Measurements from ENCODE around the gene SYPL1.

Gene SYPL1

GRCh38 chr7:106112972-106113421 lies 885 bp upstream of the SYPL1 start:
- Mint-ChIP-seq H3K4me3 (peak overlapping the region; percentile 91), H3K36me3 (peaks cover 9% of the 10 kb centered on the region), H3K9me3 (no peaks in the 10 kb centered on the region), H3K4me1 (peaks cover 55% of the 10 kb centered on the region), H3K27me3 (no peaks in the 10 kb centered on the region), H3K27ac (peak overlapping the region; percentile 99)
- ATAC-seq (ENCODE audit: low read depth) = no peak
- DNase-seq (ENCODE audit: low spot score in 2 of 2) = no peak

- H3K36me3 Mint-ChIP-seq = peaks cover 9% of the 10 kb centered on the region
- H3K27me3 Mint-ChIP-seq = no peaks in the 10 kb centered on the region
- DNase-seq (ENCODE audit: low spot score in 2 of 2) = peak in 1 of 2 donors; percentile 47
- peak overlapping the region; percentile 99 for H3K27ac Mint-ChIP-seq
- peak overlapping the region; percentile 95 for H3K4me3 Mint-ChIP-seq
- peak; percentile 14 for ATAC-seq (ENCODE audit: low read depth)
- no peaks in the 10 kb centered on the region for H3K9me3 Mint-ChIP-seq
- peaks cover 43% of the 10 kb centered on the region for H3K4me1 Mint-ChIP-seq
Observed at GRCh38 chr7:106111655-106112117, 426 bp downstream of the SYPL1 start.

GRCh38 chr7:106110885-106111654 lies 1.0 kb downstream of the SYPL1 start:
- Mint-ChIP-seq H3K27ac (peak overlapping the region; percentile 99), H3K4me3 (peak overlapping the region; percentile 95), H3K36me3 (peaks cover 9% of the 10 kb centered on the region), H3K4me1 (peaks cover 39% of the 10 kb centered on the region), H3K27me3 (no peaks in the 10 kb centered on the region), H3K9me3 (no peaks in the 10 kb centered on the region)
- DNase-seq (ENCODE audit: low spot score in 2 of 2) = no peak
- no peak for ATAC-seq (ENCODE audit: low read depth)

- Mint-ChIP-seq H3K9me3 (no peaks in the 10 kb centered on the region), H3K36me3 (peaks cover 11% of the 10 kb centered on the region), H3K27me3 (no peaks in the 10 kb centered on the region), H3K27ac (peak overlapping the region; percentile 99), H3K4me1 (peaks cover 43% of the 10 kb centered on the region), H3K4me3 (peak overlapping the region; percentile 85)
- no peak for ATAC-seq (ENCODE audit: low read depth)
- no peak for DNase-seq (ENCODE audit: low spot score in 2 of 2)
Observed at GRCh38 chr7:106110238-106110560, 1.9 kb downstream of the SYPL1 start.

- ATAC-seq (ENCODE audit: low read depth) = no peak
Observed at GRCh38 chr7:106109521-106110237, 2.4 kb downstream of the SYPL1 start.

GRCh38 chr7:106108991-106109390 lies 3.1 kb downstream of the SYPL1 start:
- DNase-seq (ENCODE audit: low spot score in 2 of 2) (no peak), ATAC-seq (ENCODE audit: low read depth) (no peak)
- Mint-ChIP-seq H3K36me3 (peaks cover 12% of the 10 kb centered on the region), H3K4me3 (peak overlapping the region; percentile 85), H3K27ac (peak overlapping the region; percentile 99), H3K27me3 (no peaks in the 10 kb centered on the region), H3K4me1 (peaks cover 41% of the 10 kb centered on the region), H3K9me3 (no peaks in the 10 kb centered on the region)

More at GRCh38 chr7:106109521-106110237, 2.4 kb downstream of the SYPL1 start:
- Mint-ChIP-seq H3K4me3 (peak overlapping the region; percentile 85), H3K27me3 (no peaks in the 10 kb centered on the region), H3K4me1 (peaks cover 43% of the 10 kb centered on the region), H3K9me3 (no peaks in the 10 kb centered on the region), H3K27ac (peak overlapping the region; percentile 99), H3K36me3 (peaks cover 11% of the 10 kb centered on the region)
- no peak for DNase-seq (ENCODE audit: low spot score in 2 of 2)

GRCh38 chr7:106104721-106105260 lies 7.3 kb downstream of the SYPL1 start:
- DNase-seq (ENCODE audit: low spot score in 2 of 2) (no peak), ATAC-seq (ENCODE audit: low read depth) (no peak)
- Mint-ChIP-seq H3K27me3 (no peaks in the 10 kb centered on the region), H3K4me1 (peaks cover 62% of the 10 kb centered on the region), H3K9me3 (no peaks in the 10 kb centered on the region), H3K27ac (peak overlapping the region; percentile 79), H3K36me3 (peaks cover 28% of the 10 kb centered on the region), H3K4me3 (peak overlapping the region; percentile 36)

- H3K4me1 Mint-ChIP-seq = peaks cover 58% of the 10 kb centered on the region
- peak overlapping the region; percentile 80 for H3K27ac Mint-ChIP-seq
- H3K27me3 Mint-ChIP-seq = no peaks in the 10 kb centered on the region
- DNase-seq (ENCODE audit: low spot score in 2 of 2) (no peak), ATAC-seq (ENCODE audit: low read depth) (no peak)
- no peaks in the 10 kb centered on the region for H3K9me3 Mint-ChIP-seq
- H3K36me3 Mint-ChIP-seq = peaks cover 24% of the 10 kb centered on the region
- H3K4me3 Mint-ChIP-seq = peak overlapping the region; percentile 69
Observed at GRCh38 chr7:106102387-106102966, 9.6 kb downstream of the SYPL1 start.

GRCh38 chr7:106101726-106102125 lies 10.4 kb downstream of the SYPL1 start:
- peaks cover 58% of the 10 kb centered on the region for H3K4me1 Mint-ChIP-seq

GRCh38 chr7:106100863-106101629 lies 11.1 kb downstream of the SYPL1 start:
- no peak for ATAC-seq (ENCODE audit: low read depth)
- peak overlapping the region; percentile 80 for H3K27ac Mint-ChIP-seq

More at GRCh38 chr7:106101726-106102125, 10.4 kb downstream of the SYPL1 start:
- H3K9me3 Mint-ChIP-seq = no peaks in the 10 kb centered on the region
- peak overlapping the region; percentile 80 for H3K27ac Mint-ChIP-seq
- no peaks in the 10 kb centered on the region for H3K27me3 Mint-ChIP-seq
- no peak overlapping the region for H3K4me3 Mint-ChIP-seq
- DNase-seq (ENCODE audit: low spot score in 2 of 2) = no peak
- H3K36me3 Mint-ChIP-seq = peaks cover 24% of the 10 kb centered on the region
- ATAC-seq (ENCODE audit: low read depth) = no peak

GRCh38 chr7:106099539-106099938 lies 12.6 kb downstream of the SYPL1 start:
- peaks cover 21% of the 10 kb centered on the region for H3K36me3 Mint-ChIP-seq
- no peaks in the 10 kb centered on the region for H3K9me3 Mint-ChIP-seq
- ATAC-seq (ENCODE audit: low read depth) (no peak), DNase-seq (ENCODE audit: low spot score in 2 of 2) (no peak)
- peaks cover 43% of the 10 kb centered on the region for H3K4me1 Mint-ChIP-seq
- H3K27ac Mint-ChIP-seq = peak overlapping the region; percentile 80
- H3K4me3 Mint-ChIP-seq = peak overlapping the region; percentile 8
- H3K27me3 Mint-ChIP-seq = no peaks in the 10 kb centered on the region

More at GRCh38 chr7:106100863-106101629, 11.1 kb downstream of the SYPL1 start:
- Mint-ChIP-seq H3K4me3 (peak overlapping the region; percentile 60), H3K4me1 (peaks cover 56% of the 10 kb centered on the region), H3K27me3 (no peaks in the 10 kb centered on the region), H3K36me3 (peaks cover 24% of the 10 kb centered on the region), H3K9me3 (no peaks in the 10 kb centered on the region)
- no peak for DNase-seq (ENCODE audit: low spot score in 2 of 2)

GRCh38 chr7:106098889-106099288 lies 13.2 kb downstream of the SYPL1 start:
- no peak overlapping the region for H3K4me3 Mint-ChIP-seq
- ATAC-seq (ENCODE audit: low read depth) (no peak), DNase-seq (ENCODE audit: low spot score in 2 of 2) (no peak)
- peak overlapping the region; percentile 80 for H3K27ac Mint-ChIP-seq
- peaks cover 20% of the 10 kb centered on the region for H3K36me3 Mint-ChIP-seq
- H3K9me3 Mint-ChIP-seq = no peaks in the 10 kb centered on the region
- no peaks in the 10 kb centered on the region for H3K27me3 Mint-ChIP-seq
- H3K4me1 Mint-ChIP-seq = peaks cover 42% of the 10 kb centered on the region

GRCh38 chr7:106095634-106096033 lies 16.5 kb downstream of the SYPL1 start:
- Mint-ChIP-seq H3K27ac (peak overlapping the region; percentile 50), H3K36me3 (peaks cover 18% of the 10 kb centered on the region), H3K9me3 (no peaks in the 10 kb centered on the region), H3K4me1 (peaks cover 32% of the 10 kb centered on the region), H3K27me3 (no peaks in the 10 kb centered on the region), H3K4me3 (no peak overlapping the region)
- ATAC-seq (ENCODE audit: low read depth) (no peak), DNase-seq (ENCODE audit: low spot score in 2 of 2) (no peak)
